Naive thymus-derived CD4-positive, alpha-beta T cell (primary cell): ENCODE measurements around the gene MPI. TPM values are rescaled to one million over a fixed set of nuclear protein-coding genes. Genes with fewer than 3 reads are reported as not detected.
A peak's percentile ranks its signal among the peaks of the same experiment; 100 is the strongest.

Experiments used
- ATAC-seq: fragments of 150-1000 bp; cut with Tn5 transposase; 2 replicates; pipeline ENCODE4 v1.10.0; 2021; ENCODE audit warnings: mild to moderate bottlenecking, moderate library complexity
- CTCF ChIA-PET: fragments of 350-600 bp; sonication (Branson Sonifier 250); formaldehyde crosslinking; loops from one replicate; lab custom pipeline; 2021; ENCODE audit warnings: antibody characterized with exemption; lab: Charles Lee
- POLR2A ChIA-PET: fragments of 350-600 bp; sonication (Branson Sonifier 250); formaldehyde crosslinking; loops from one replicate; lab custom pipeline; 2021; ENCODE audit warnings: antibody characterized with exemption, inconsistent platforms; lab: Charles Lee
- DNase-seq, 9 donors: peaks; one replicate each; pipeline versions ENCODE4 v3.0.0 to v3.0.0-alpha.2; 2020 to 2022; ENCODE audit warnings: mixed read lengths in 1 of 9
- H3K27ac ChIP-seq: one replicate; pipeline ENCODE4 v1.7.0; 2013; ENCODE audit warnings: mild to moderate bottlenecking, low read depth, low read length, moderate library complexity
- H3K27me3 ChIP-seq, 2 donors: one replicate each; pipeline ENCODE4 v1.7.0; 2013; ENCODE audit warnings: low read length in 2 of 2, mild to moderate bottlenecking in 2 of 2, moderate library complexity in 2 of 2; ENCODE audit not compliant: control insufficient read depth in 2 of 2, insufficient read depth in 2 of 2
- H3K36me3 ChIP-seq, 3 experiments: 1 replicate in 2 of 3; 2 replicates in 1 of 3; pipeline ENCODE4 v1.7.0; 2013; ENCODE audit warnings: low read length in 3 of 3, mild to moderate bottlenecking in 3 of 3, moderate library complexity in 1 of 3; ENCODE audit not compliant: insufficient read depth in 3 of 3, control insufficient read depth in 2 of 3
- H3K4me1 ChIP-seq, 2 donors: one replicate each; pipeline ENCODE4 v1.7.0; 2013; ENCODE audit warnings: low read length in 2 of 2, mild to moderate bottlenecking in 2 of 2, moderate library complexity in 1 of 2; ENCODE audit not compliant: control insufficient read depth in 2 of 2, insufficient read depth in 2 of 2
- H3K4me3 ChIP-seq: 2 replicates; pipeline ENCODE4 v1.7.0; 2013; ENCODE audit warnings: mild to moderate bottlenecking, low read length
- H3K9me3 ChIP-seq, 3 experiments: 1 replicate in 2 of 3; 2 replicates in 1 of 3; pipeline ENCODE4 v1.7.0; 2013; ENCODE audit warnings: low read length in 3 of 3; ENCODE audit not compliant: control insufficient read depth in 2 of 3
- H3K27ac Mint-ChIP-seq, 9 donors: one replicate each; pipeline ENCODE4 v1.8.0; 2020 to 2022; ENCODE audit warnings: mixed read lengths in 9 of 9, mild to moderate bottlenecking in 8 of 9, moderate library complexity in 5 of 9, inconsistent platforms in 2 of 9
- H3K27me3 Mint-ChIP-seq, 5 donors: one replicate each; pipeline ENCODE4 v1.8.0; 2021 to 2022; ENCODE audit warnings: mixed read lengths in 5 of 5, mild to moderate bottlenecking in 1 of 5
- H3K36me3 Mint-ChIP-seq, 5 donors: one replicate each; pipeline ENCODE4 v1.8.0; 2020 to 2022; ENCODE audit warnings: mixed read lengths in 5 of 5, mild to moderate bottlenecking in 3 of 5, inconsistent platforms in 1 of 5
- H3K4me1 Mint-ChIP-seq, 7 donors: one replicate each; pipeline ENCODE4 v1.8.0; 2020 to 2022; ENCODE audit warnings: mixed read lengths in 7 of 7, mild to moderate bottlenecking in 3 of 7, inconsistent platforms in 1 of 7
- H3K4me3 Mint-ChIP-seq, 10 donors: one replicate each; pipeline ENCODE4 v1.8.0; 2020 to 2022; ENCODE audit warnings: mild to moderate bottlenecking in 10 of 10, mixed read lengths in 10 of 10, moderate library complexity in 6 of 10, inconsistent platforms in 2 of 10
- H3K9me3 Mint-ChIP-seq, 11 donors: one replicate each; pipeline ENCODE4 v1.8.0; 2020 to 2022; ENCODE audit warnings: mixed read lengths in 11 of 11, mild to moderate bottlenecking in 4 of 11, inconsistent platforms in 1 of 11, moderate library complexity in 1 of 11
- intact Hi-C, 2 donors: fragments of 100-400 bp; cut with micrococcal nuclease; formaldehyde crosslinking; loops; one replicate each; pipeline ENCODE4 v1.15.1; 2023
- microRNA-seq: library from miRNA; unstranded; fragments of <30 nt; microRNA quantifications from one replicate; pipeline ENCODE4 v1.2.0, GENCODE V29; 2022; ENCODE audit warnings: borderline microRNAs expressed
- polyA plus RNA-seq, 2 donors: library from polyadenylated mRNA; unstranded; fragments of 300-500 nt; fragmentation: Illumina TruSeq; gene quantifications; one replicate each; pipeline ENCODE4 v1.2.3, GENCODE V29; 2021
- total RNA-seq, 6 experiments: library from RNA in 5 of 6; stranded (reverse) in 5 of 6; gene quantifications; 1 replicate in 5 of 6; 2 replicates in 1 of 6; pipeline ENCODE4 v1.2.3 and lab custom pipeline; 2021 to 2026

Gene MPI
- total and polyA plus RNA-seq, 7 experiments from 2014 or later, result 34.0 to 98.3 (median 89.9) TPM

DNA sequence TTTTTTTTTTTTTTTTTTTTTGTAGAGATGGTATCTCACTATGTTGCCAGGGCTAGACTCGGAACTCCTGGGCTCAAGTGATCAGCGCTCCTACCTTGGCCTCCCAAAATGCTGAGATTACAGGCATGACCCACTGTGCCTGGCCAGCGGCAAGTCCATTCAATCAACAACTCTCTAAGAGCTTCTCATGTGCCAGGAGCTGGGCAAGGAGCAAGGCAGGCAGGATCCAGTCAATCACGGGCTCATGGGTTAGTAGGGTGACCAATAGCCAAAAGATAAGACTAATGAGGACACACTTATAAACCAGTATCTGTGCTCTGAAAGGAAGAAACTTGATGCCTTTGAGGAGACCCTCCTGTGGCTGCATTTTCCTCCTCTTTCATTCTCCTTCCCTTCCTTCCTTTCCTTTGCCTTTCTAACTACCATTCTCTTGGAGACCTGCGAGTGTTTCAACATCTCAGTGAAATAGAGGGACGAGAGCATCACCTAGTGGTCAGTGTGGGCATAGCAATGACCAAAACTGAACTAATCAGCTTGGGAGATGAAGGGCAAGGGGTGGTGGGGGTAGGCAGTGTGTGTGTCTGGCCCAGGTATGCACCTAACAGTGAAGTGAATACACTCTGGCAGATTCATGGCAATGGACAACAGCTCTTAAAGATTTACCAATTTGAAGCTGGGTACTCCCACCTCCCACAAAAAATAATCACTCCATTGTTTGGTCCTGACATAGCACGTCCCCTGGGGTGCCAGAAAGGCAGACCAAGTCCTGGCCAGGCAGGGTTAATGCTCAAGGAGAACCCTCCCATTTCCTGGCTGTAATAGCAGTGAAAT, 60.5 kb downstream of the MPI start:
- POLR2A ChIA-PET, result interaction anchor here (1.0 to 1.5 kb wide), 5 partner anchors 44 to 336 kb away, joined by 3 to 4 read pairs (median 3); partner anchors contain the start of gene FAM219B
- no peaks in the 10 kb centered on the region for H3K4me1 ChIP-seq
- DNase-seq, result peak; percentile 54 to 82 (median 75)
- H3K27ac ChIP-seq, result no peak overlapping the region
- no peaks in the 10 kb centered on the region for H3K27me3 ChIP-seq
- Mint-ChIP-seq H3K4me3 (no peak overlapping the region), H3K9me3 (no peaks in the 10 kb centered on the region), H3K27me3 (peaks cover 0 to 4% (median 0%) of the 10 kb centered on the region in 5 donors), H3K4me1 (peaks cover 3 to 16% (median 9%) of the 10 kb centered on the region in 7 donors), H3K36me3 (no peaks in the 10 kb centered on the region), H3K27ac (peak overlapping the region in 1 of 9 donors; percentile 28)
- no peaks in the 10 kb centered on the region for H3K9me3 ChIP-seq
- intact Hi-C loops, result loop anchor here (1.0 to 10.0 kb wide), 13 partner anchors 43 to 578 kb away; partner anchors contain the start of genes FAM219B (in 2 of the 2), UBL7 (in 1 of the 2) and ULK3 (in 1 of the 2)
- peak; percentile 97 for ATAC-seq
- CTCF ChIA-PET, result interaction anchor here (0.6 to 6.5 kb wide), 25 partner anchors 8 to 579 kb away, joined by 3 to 73 read pairs (median 4); no protein-coding TSS in a partner anchor
- no peaks in the 10 kb centered on the region for H3K36me3 ChIP-seq
- no peak overlapping the region for H3K4me3 ChIP-seq

DNA sequence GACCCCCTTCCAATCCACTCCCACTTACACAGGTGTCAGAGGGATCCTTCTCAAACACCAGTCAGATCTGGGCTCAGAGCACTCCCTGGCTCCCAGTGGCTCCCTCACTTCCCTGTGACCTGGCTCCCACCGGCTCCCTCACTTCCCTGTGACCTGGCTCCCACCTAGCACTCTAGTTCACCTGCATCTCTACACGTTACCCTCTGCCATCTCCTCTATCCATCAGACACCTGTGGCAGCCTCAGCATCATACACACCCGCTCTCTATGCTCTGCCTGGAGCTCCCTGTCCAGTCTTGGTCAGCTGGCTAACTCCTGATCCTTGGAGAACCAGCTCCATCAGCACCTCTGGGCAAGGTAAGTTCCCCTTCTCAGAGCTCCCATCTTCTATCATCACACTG, 61.2 kb downstream of the MPI start:
- no peak overlapping the region for H3K4me3 Mint-ChIP-seq
- peaks cover 0 to 3% (median 0%) of the 10 kb centered on the region in 5 donors for H3K27me3 Mint-ChIP-seq
- ChIA-PET CTCF (interaction anchor here (0.6 to 6.5 kb wide), 13 partner anchors 8 to 319 kb away, joined by 3 to 73 read pairs (median 4); no protein-coding TSS in a partner anchor), POLR2A (interaction anchor here (1.0 to 1.4 kb wide), 4 partner anchors 44 to 181 kb away, joined by 3 to 4 read pairs (median 4); partner anchors contain the start of gene FAM219B)
- no peaks in the 10 kb centered on the region for H3K36me3 ChIP-seq
- intact Hi-C loops, result loop anchor here in 1 of 2 donors (2.0 to 10.0 kb wide), 5 partner anchors 44 to 579 kb away; partner anchors contain the start of genes FAM219B, UBL7 and ULK3
- H3K9me3 ChIP-seq, result no peaks in the 10 kb centered on the region
- peaks cover 6% of the 10 kb centered on the region in 2 donors for H3K4me1 ChIP-seq
- peak overlapping the region in 1 of 9 donors; percentile 54 for H3K27ac Mint-ChIP-seq
- ATAC-seq (no peak), DNase-seq (no peak)
- no peaks in the 10 kb centered on the region for H3K9me3 Mint-ChIP-seq
- H3K27ac ChIP-seq, result no peak overlapping the region
- no peaks in the 10 kb centered on the region for H3K36me3 Mint-ChIP-seq
- H3K4me3 ChIP-seq, result no peak overlapping the region
- peaks cover 4 to 21% (median 13%) of the 10 kb centered on the region in 7 donors for H3K4me1 Mint-ChIP-seq
- H3K27me3 ChIP-seq, result no peaks in the 10 kb centered on the region

Small RNA genes lying within 50 kb of the gene (microRNA-seq; reads per million reads assigned to microRNA genes)
- gene MIR6882, result 1.6 reads per million

Other genes starting within 250 kb of the MPI start
- 10 to 100 TPM; 29.0 to 45.3 (median 38.7) TPM for gene EDC3, start 194.0 kb upstream of the MPI start, total RNA-seq
- 10 to 100 TPM; 25.3 to 34.2 TPM for gene EDC3, start 194.0 kb upstream of the MPI start, polyA plus RNA-seq
- gene CYP1A1, start 164.5 kb upstream of the MPI start, total RNA-seq, result under 1 TPM in 1 of 5 experiments, not detected in 4; 0.63 TPM
- gene CYP1A1, start 164.5 kb upstream of the MPI start, polyA plus RNA-seq, result not detected
- gene CYP1A2, start 141.2 kb upstream of the MPI start, total RNA-seq, result not detected
- not detected for gene CYP1A2, start 141.2 kb upstream of the MPI start, polyA plus RNA-seq
- gene CSK, start 108.0 kb upstream of the MPI start, total RNA-seq, result 100 to 1,000 TPM; 163 to 421 (median 228) TPM
- gene CSK, start 108.0 kb upstream of the MPI start, polyA plus RNA-seq, result 100 to 1,000 TPM in 1 of 2 donors, 10 to 100 TPM in 1; 67.7 to 144 TPM
- 1 to 10 TPM in 4 of 5 experiments, under 1 TPM in 1; 0.35 to 2.4 (median 1.3) TPM for gene LMAN1L, start 77.2 kb upstream of the MPI start, total RNA-seq
- gene LMAN1L, start 77.2 kb upstream of the MPI start, polyA plus RNA-seq, result not detected
- under 1 TPM in 2 of 5 experiments, not detected in 3; 0.27 to 0.60 TPM for gene CPLX3, start 63.4 kb upstream of the MPI start, total RNA-seq
- gene CPLX3, start 63.4 kb upstream of the MPI start, polyA plus RNA-seq, result not detected
- gene ULK3, start 46.9 kb upstream of the MPI start, total RNA-seq, result 100 to 1,000 TPM in 1 of 5 experiments, 10 to 100 TPM in 4; 53.2 to 106 (median 59.2) TPM
- 10 to 100 TPM; 15.4 to 32.8 TPM for gene ULK3, start 46.9 kb upstream of the MPI start, polyA plus RNA-seq
- gene SCAMP2, start 16.7 kb upstream of the MPI start, total RNA-seq, result 100 to 1,000 TPM in 3 of 5 experiments, 10 to 100 TPM in 2; 78.9 to 130 (median 116) TPM
- gene SCAMP2, start 16.7 kb upstream of the MPI start, polyA plus RNA-seq, result 100 to 1,000 TPM; 131 to 141 TPM
- gene FAM219B, start 16.8 kb downstream of the MPI start, total RNA-seq, result 100 to 1,000 TPM in 2 of 5 experiments, 10 to 100 TPM in 3; 40.5 to 111 (median 99.6) TPM
- gene FAM219B, start 16.8 kb downstream of the MPI start, polyA plus RNA-seq, result 10 to 100 TPM; 20.2 to 27.7 TPM
- 100 to 1,000 TPM in 1 of 5 experiments, 10 to 100 TPM in 4; 44.4 to 210 (median 59.2) TPM for gene COX5A, start 48.0 kb downstream of the MPI start, total RNA-seq
- gene COX5A, start 48.0 kb downstream of the MPI start, polyA plus RNA-seq, result 100 to 1,000 TPM; 239 to 242 TPM
- gene RPP25, start 66.7 kb downstream of the MPI start, total RNA-seq, result 1 to 10 TPM in 4 of 5 experiments, under 1 TPM in 1; 0.95 to 5.8 (median 3.3) TPM
- gene RPP25, start 66.7 kb downstream of the MPI start, polyA plus RNA-seq, result 1 to 10 TPM; 4.0 to 5.5 TPM
- gene SCAMP5, start 105.5 kb downstream of the MPI start, total RNA-seq, result 1 to 10 TPM in 2 of 5 experiments, under 1 TPM in 3; 0.35 to 9.5 (median 0.87) TPM
- under 1 TPM; 0.06 to 0.15 TPM for gene SCAMP5, start 105.5 kb downstream of the MPI start, polyA plus RNA-seq
- gene PPCDC, start 133.5 kb downstream of the MPI start, total RNA-seq, result 10 to 100 TPM; 11.7 to 31.3 (median 17.1) TPM
- gene PPCDC, start 133.5 kb downstream of the MPI start, polyA plus RNA-seq, result 10 to 100 TPM; 12.4 to 14.5 TPM